T-helper 22 cell (primary cell): ENCODE results near the gene GOLGA6A.
"Not testable (repeated sequence)": the region's sequence is repeated elsewhere in the genome, so short reads cannot be mapped to it uniquely, and the experiment has no call there.

ENCODE experiments used
- DNase-seq: peaks from one replicate; pipeline ENCODE4 v3.0.0-alpha.2; 2020; ENCODE audit warnings: low read depth

The GOLGA6A gene

GRCh38 chr15:74082450-74082849 is at the start of gene GOLGA6A:
Gene GOLGA6A (minus strand): TSS chr15:74082550. CDS start chr15:74082509, 41 bp downstream.
- DNase-seq, result not testable (repeated sequence)

GRCh38 chr15:74131628-74132413 is 49.5 kb upstream of the GOLGA6A start:
- no peak for DNase-seq

- DNase-seq, result no peak
Observed at GRCh38 chr15:74130849-74131627, 48.7 kb upstream of the GOLGA6A start.

GRCh38 chr15:74130155-74130848 is 48.0 kb upstream of the GOLGA6A start, which contains the start of gene ISLR2:
Gene ISLR2 (plus strand): TSS chr15:74130586. CDS start chr15:74132755, 2,169 bp downstream.
- DNase-seq, result no peak

GRCh38 chr15:74129586-74130154 is 47.3 kb upstream of the GOLGA6A start:
- no peak for DNase-seq

GRCh38 chr15:74128785-74129585 is 46.6 kb upstream of the GOLGA6A start:
- no peak for DNase-seq

GRCh38 chr15:74127954-74128784 is 45.8 kb upstream of the GOLGA6A start:
- DNase-seq, result no peak

GRCh38 chr15:74127255-74127953 is 45.1 kb upstream of the GOLGA6A start:
- DNase-seq, result peak; percentile 43

GRCh38 chr15:74124759-74125158 is 42.4 kb upstream of the GOLGA6A start:
- DNase-seq, result no peak

- DNase-seq, result no peak
Observed at GRCh38 chr15:74124196-74124595, 41.8 kb upstream of the GOLGA6A start.

- no peak for DNase-seq
Observed at GRCh38 chr15:74123658-74124057, 41.3 kb upstream of the GOLGA6A start.

GRCh38 chr15:74123131-74123429 is 40.7 kb upstream of the GOLGA6A start:
- DNase-seq, result no peak

GRCh38 chr15:74122403-74123130 is 40.2 kb upstream of the GOLGA6A start:
- DNase-seq, result no peak

- DNase-seq, result no peak
Observed at GRCh38 chr15:74121858-74122257, 39.5 kb upstream of the GOLGA6A start.

- no peak for DNase-seq
Observed at GRCh38 chr15:74121039-74121438, 38.7 kb upstream of the GOLGA6A start.

- no peak for DNase-seq
Observed at GRCh38 chr15:74120426-74120825, 38.1 kb upstream of the GOLGA6A start.

- no peak for DNase-seq
Observed at GRCh38 chr15:74109713-74110112, 27.4 kb upstream of the GOLGA6A start.

GRCh38 chr15:74108611-74109010 is 26.3 kb upstream of the GOLGA6A start:
- not testable (repeated sequence) for DNase-seq

GRCh38 chr15:74108111-74108510 is 25.8 kb upstream of the GOLGA6A start:
- DNase-seq, result no peak
